Endodermal cell (in vitro differentiated cells): ENCODE data around the gene RPS27L. TPM values are rescaled to one million over a fixed set of nuclear protein-coding genes. Genes with fewer than 3 reads are reported as not detected.

ENCODE experiments used
- DNase-seq: peaks from one replicate; pipeline ENCODE4 v3.0.0-alpha.2; 2017
- H3K27ac ChIP-seq: 2 replicates; pipeline ENCODE4 v1.5.1; 2013; ENCODE audit warnings: mild to moderate bottlenecking, low read depth, low read length, moderate library complexity
- H3K27me3 ChIP-seq: 2 replicates; pipeline ENCODE4 v1.6.1; 2013; ENCODE audit warnings: mild to moderate bottlenecking, low read length, moderate library complexity; ENCODE audit not compliant: insufficient read depth, control insufficient read depth, poor library complexity, severe bottlenecking
- H3K36me3 ChIP-seq: 2 replicates; pipeline ENCODE4 v1.7.0; 2013; ENCODE audit warnings: mild to moderate bottlenecking, low read length, moderate library complexity; ENCODE audit not compliant: control insufficient read depth, insufficient read depth
- H3K4me1 ChIP-seq: one replicate; pipeline ENCODE4 v1.7.0; 2013; ENCODE audit warnings: low read length; ENCODE audit not compliant: control insufficient read depth, insufficient read depth
- H3K4me3 ChIP-seq: 2 replicates; pipeline ENCODE4 v1.5.1; 2013; ENCODE audit warnings: mild to moderate bottlenecking, low read length, moderate library complexity
- H3K9ac ChIP-seq: 2 replicates; pipeline ENCODE4 v1.6.1; 2013; ENCODE audit warnings: mild to moderate bottlenecking, low read length, moderate library complexity; ENCODE audit not compliant: poor library complexity, severe bottlenecking; ENCODE audit errors: extremely low read depth
- H3K9me3 ChIP-seq: 2 replicates; pipeline ENCODE4 v1.6.1; 2013; ENCODE audit warnings: mild to moderate bottlenecking, low read length, moderate library complexity; ENCODE audit not compliant: control insufficient read depth
- H3K27ac Mint-ChIP-seq: 2 replicates; pipeline ENCODE4 v1.8.0; 2020; ENCODE audit warnings: mixed read lengths
- H3K27me3 Mint-ChIP-seq: 2 replicates; pipeline ENCODE4 v1.8.0; 2021; ENCODE audit warnings: mild to moderate bottlenecking, mixed read lengths; ENCODE audit not compliant: insufficient read depth
- H3K36me3 Mint-ChIP-seq: 2 replicates; pipeline ENCODE4 v1.8.0; 2020; ENCODE audit warnings: low read depth, mixed read lengths
- H3K4me1 Mint-ChIP-seq: 2 replicates; pipeline ENCODE4 v1.8.0; 2020; ENCODE audit warnings: mixed read lengths
- H3K4me3 Mint-ChIP-seq: 2 replicates; pipeline ENCODE4 v1.8.0; 2020; ENCODE audit warnings: mild to moderate bottlenecking, moderate library complexity, mixed read lengths
- H3K9me3 Mint-ChIP-seq: 2 replicates; pipeline ENCODE4 v1.8.0; 2020; ENCODE audit warnings: mild to moderate bottlenecking, mixed read lengths
- WGBS, 2 experiments: methylation state at CpG; one replicate each; pipeline versions ENCODE4 v1.1.5 to v1.1.7; 2013; ENCODE audit warnings: missing lambda C conversion rate in 2 of 2, mixed read lengths in 1 of 2; ENCODE audit not compliant: insufficient coverage in 1 of 2, insufficient read length in 1 of 2; 5-methylcytosine and 5-hydroxymethylcytosine counted together
- total RNA-seq, 2 donors: library from RNA; stranded (reverse); fragmentation: NEBNext Ultra II Directional in 1 of 2; extraction: Animal tissue kit (Norgen Biotek cat#: 25700) in 1 of 2; gene quantifications; 2 replicates in 1 of 2; 3 replicates in 1 of 2; pipeline ENCODE4 v1.2.1, GENCODE V29; 2021
- TF ChIP-seq, protein P1 (sequence below): fragments of 200-600 bp; sonication (generic); conservative IDR thresholded peaks from 2 replicates; pipeline ENCODE4 v1.5.0; 2021; ENCODE audit warnings: antibody characterized with exemption, mild to moderate bottlenecking

Gene RPS27L
- total RNA-seq, 2 donors from 2014 or later, result 56.2 to 68.8 TPM

DNA sequence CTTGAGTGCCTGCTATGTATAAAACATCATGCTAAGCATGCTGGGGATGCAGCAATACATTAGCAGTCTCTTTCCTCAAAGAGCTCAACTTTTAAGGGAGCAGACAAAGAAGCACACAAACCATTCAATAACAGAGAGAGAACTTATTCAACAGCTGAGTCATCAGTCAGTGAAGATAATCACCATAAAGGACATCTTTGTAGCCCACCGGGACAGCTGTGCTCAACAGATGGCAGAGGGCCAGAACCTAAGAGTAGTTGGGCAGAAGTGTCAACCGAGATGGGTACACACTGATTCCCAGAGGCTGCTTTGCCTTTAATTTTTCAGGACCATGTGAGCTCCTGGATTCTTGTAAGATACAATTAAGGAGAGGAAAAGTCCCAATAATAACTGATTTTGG lies 27.9 kb upstream of the RPS27L start:
- Histone ChIP-seq H3K4me1 (peaks cover 10% of the 10 kb centered on the region), H3K36me3 (no peaks in the 10 kb centered on the region), H3K9ac (no peak overlapping the region), H3K9me3 (no peaks in the 10 kb centered on the region), H3K27ac (no peak overlapping the region), H3K27me3 (peaks cover 7% of the 10 kb centered on the region), H3K4me3 (no peak overlapping the region)
- Mint-ChIP-seq H3K9me3 (no peaks in the 10 kb centered on the region), H3K36me3 (no peaks in the 10 kb centered on the region), H3K4me3 (no peak overlapping the region), H3K4me1 (peaks cover 11% of the 10 kb centered on the region), H3K27me3 (peaks cover 9% of the 10 kb centered on the region), H3K27ac (no peak overlapping the region)
- DNase-seq, result peak; percentile 7
- TF ChIP-seq, protein P1, sequence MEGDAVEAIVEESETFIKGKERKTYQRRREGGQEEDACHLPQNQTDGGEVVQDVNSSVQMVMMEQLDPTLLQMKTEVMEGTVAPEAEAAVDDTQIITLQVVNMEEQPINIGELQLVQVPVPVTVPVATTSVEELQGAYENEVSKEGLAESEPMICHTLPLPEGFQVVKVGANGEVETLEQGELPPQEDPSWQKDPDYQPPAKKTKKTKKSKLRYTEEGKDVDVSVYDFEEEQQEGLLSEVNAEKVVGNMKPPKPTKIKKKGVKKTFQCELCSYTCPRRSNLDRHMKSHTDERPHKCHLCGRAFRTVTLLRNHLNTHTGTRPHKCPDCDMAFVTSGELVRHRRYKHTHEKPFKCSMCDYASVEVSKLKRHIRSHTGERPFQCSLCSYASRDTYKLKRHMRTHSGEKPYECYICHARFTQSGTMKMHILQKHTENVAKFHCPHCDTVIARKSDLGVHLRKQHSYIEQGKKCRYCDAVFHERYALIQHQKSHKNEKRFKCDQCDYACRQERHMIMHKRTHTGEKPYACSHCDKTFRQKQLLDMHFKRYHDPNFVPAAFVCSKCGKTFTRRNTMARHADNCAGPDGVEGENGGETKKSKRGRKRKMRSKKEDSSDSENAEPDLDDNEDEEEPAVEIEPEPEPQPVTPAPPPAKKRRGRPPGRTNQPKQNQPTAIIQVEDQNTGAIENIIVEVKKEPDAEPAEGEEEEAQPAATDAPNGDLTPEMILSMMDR, result no peak
- WGBS, 2 experiments, result 90 to 95% methylated on average over 2 of the region's 2 CpGs

DNA sequence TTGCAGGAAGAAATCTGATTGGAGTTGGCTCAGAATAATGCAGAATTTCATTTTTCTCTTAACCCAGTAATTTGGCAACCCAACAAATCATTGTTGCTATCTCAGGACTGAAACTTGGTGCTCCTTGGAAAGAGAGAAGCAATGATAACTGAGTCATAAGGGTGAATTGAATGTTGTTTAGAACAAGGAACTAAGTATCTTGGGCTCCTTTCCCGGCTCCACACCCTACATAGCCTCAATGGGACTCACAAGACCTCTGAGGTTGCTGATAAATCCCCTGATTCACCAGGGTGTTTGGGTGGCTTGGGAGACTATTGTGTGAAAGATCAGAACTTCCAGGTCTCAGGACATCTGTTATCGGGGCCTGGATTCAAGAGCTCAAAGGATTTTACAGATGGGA lies 24.4 kb upstream of the RPS27L start:
- peaks cover 6% of the 10 kb centered on the region for H3K27me3 Mint-ChIP-seq
- no peaks in the 10 kb centered on the region for H3K36me3 Mint-ChIP-seq
- TF ChIP-seq, protein P1, result no peak
- H3K4me3 Mint-ChIP-seq, result no peak overlapping the region
- Histone ChIP-seq H3K27me3 (no peaks in the 10 kb centered on the region), H3K9ac (no peak overlapping the region), H3K9me3 (no peaks in the 10 kb centered on the region), H3K36me3 (no peaks in the 10 kb centered on the region), H3K27ac (no peak overlapping the region), H3K4me3 (no peak overlapping the region), H3K4me1 (peaks cover 7% of the 10 kb centered on the region)
- WGBS, 2 experiments, result 97% methylated on average over 2 of the region's 2 CpGs; no CpG with 5 or more reads in 1 of the 2 experiments
- peaks cover 11% of the 10 kb centered on the region for H3K4me1 Mint-ChIP-seq
- no peak for DNase-seq
- no peaks in the 10 kb centered on the region for H3K9me3 Mint-ChIP-seq
- no peak overlapping the region for H3K27ac Mint-ChIP-seq

DNA sequence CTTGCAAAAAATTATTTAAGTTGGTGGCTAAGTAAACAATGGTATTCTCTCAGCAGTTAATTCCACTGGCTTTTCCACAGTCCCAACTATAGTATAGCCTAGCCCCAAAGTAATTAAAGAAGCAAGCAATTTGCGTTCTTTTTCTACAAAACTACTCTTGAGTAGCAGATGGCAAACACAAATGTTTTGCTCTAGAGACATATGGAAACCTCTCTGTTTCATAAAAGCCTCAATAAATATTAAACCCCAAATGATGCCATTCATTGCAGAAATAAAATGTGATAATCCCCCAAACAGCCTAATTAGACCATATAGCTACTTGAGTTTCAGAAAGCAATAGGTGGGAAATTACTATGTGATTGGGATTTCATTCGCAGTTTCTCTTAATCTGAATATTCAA lies 23.5 kb upstream of the RPS27L start:
- Mint-ChIP-seq H3K27ac (no peak overlapping the region), H3K4me3 (no peak overlapping the region), H3K4me1 (peaks cover 11% of the 10 kb centered on the region), H3K9me3 (no peaks in the 10 kb centered on the region), H3K27me3 (no peaks in the 10 kb centered on the region), H3K36me3 (no peaks in the 10 kb centered on the region)
- 89 to 91% methylated on average over 1 of the region's 2 CpGs for WGBS, 2 experiments
- Histone ChIP-seq H3K27ac (no peak overlapping the region), H3K36me3 (no peaks in the 10 kb centered on the region), H3K9me3 (no peaks in the 10 kb centered on the region), H3K4me3 (no peak overlapping the region), H3K27me3 (no peaks in the 10 kb centered on the region), H3K4me1 (peaks cover 7% of the 10 kb centered on the region), H3K9ac (no peak overlapping the region)
- TF ChIP-seq, protein P1, result no peak
- no peak for DNase-seq
